ENCODE measurements around the gene SLC25A46. TPM values are rescaled to one million over a fixed set of nuclear protein-coding genes. Genes with fewer than 3 reads are reported as not detected.

SLC25A46 gene
- total and polyA plus RNA-seq, 3 donors from 2014 or later, result 38.4 to 42.9 (median 42.3) TPM

DNA sequence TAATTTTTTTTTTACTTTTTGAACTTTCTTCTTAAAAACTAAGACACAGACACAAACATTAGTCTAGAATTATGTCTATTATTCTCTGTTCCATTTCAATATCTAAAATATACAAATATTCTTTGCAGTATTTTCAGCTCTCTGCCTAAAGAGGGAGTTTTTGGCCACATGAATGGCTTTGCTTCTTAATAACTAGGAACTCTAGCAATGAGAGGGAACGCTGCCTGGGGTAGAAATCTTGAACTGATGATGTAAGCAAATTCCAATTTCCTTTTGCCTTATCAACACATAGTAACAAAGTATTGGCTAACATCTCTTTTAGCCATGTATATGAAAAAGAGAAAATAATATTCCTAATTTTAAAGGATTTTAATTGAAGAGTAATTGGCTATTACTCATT lies 51.9 kb downstream of the SLC25A46 start:
- DNase-seq, result no peak
- whole genome bisulfite sequencing, 2 donors, result 13 to 37% methylated on average over 1 of the region's 1 CpG
- no peaks in the 10 kb centered on the region for H3K27me3 ChIP-seq
- H3K27ac ChIP-seq, result no peak overlapping the region
- H3K36me3 ChIP-seq (ENCODE audit: low read depth, missing control alignments), result no peaks in the 10 kb centered on the region
- H3K4me1 ChIP-seq, result no peaks in the 10 kb centered on the region
- H3K9me3 ChIP-seq, result no peaks in the 10 kb centered on the region
- TF ChIP-seq CTCF (IDR thresholded peaks at IDR 0.05) (no peak), POLR2A (IDR thresholded peaks at IDR 0.05) (no peak)
- intact Hi-C loops (cut with DNase I; ENCODE audit: low total_unique reads), result no loop called here
- no peak overlapping the region for H3K4me3 ChIP-seq

- Histone ChIP-seq H3K9me3 (no peaks in the 10 kb centered on the region), H3K27me3 (no peaks in the 10 kb centered on the region), H3K27ac (no peak overlapping the region), H3K36me3 (ENCODE audit: low read depth, missing control alignments) (no peaks in the 10 kb centered on the region), H3K4me3 (no peak overlapping the region), H3K4me1 (no peaks in the 10 kb centered on the region)
- intact Hi-C loops (cut with DNase I; ENCODE audit: low total_unique reads), result no loop called here
- TF ChIP-seq CTCF (IDR thresholded peaks at IDR 0.05) (no peak), POLR2A (IDR thresholded peaks at IDR 0.05) (no peak)
- 63 to 73% methylated on average over 1 of the region's 1 CpG for WGBS, 2 donors
- no peak for DNase-seq
Measured at GRCh38 chr5:110802998-110803397, 64.2 kb downstream of the SLC25A46 start.

- no peaks in the 10 kb centered on the region for H3K4me1 ChIP-seq
Measured at GRCh38 chr5:110803467-110804326, 64.9 kb downstream of the SLC25A46 start.

DNA sequence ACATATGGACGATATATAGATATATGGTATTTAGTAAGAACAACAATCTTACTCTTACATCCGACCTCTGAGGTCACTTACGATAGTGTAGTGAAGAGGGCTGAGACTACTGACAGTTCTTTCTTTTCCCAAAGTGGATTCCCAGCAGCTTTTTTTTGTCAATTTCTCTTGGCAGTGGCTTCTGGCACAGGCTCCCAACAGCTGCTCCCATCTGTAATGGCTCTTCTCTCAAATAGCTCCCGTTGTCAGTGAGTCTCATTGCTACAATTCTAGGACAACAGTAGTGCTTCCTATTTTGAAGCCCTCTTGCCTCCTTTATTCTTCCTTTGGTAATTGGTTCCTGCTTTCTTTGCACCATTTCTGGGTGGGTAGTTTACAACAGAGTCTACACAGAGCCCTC lies 68.4 kb downstream of the SLC25A46 start:
- no peak for DNase-seq
- WGBS, 2 donors, result 41 to 52% methylated on average over 4 of the region's 4 CpGs

More at GRCh38 chr5:110803467-110804326, 64.9 kb downstream of the SLC25A46 start:
- intact Hi-C loops (cut with DNase I; ENCODE audit: low total_unique reads), result no loop called here
- Histone ChIP-seq H3K9me3 (no peaks in the 10 kb centered on the region), H3K27ac (no peak overlapping the region), H3K36me3 (ENCODE audit: low read depth, missing control alignments) (no peaks in the 10 kb centered on the region), H3K27me3 (no peaks in the 10 kb centered on the region), H3K4me3 (no peak overlapping the region)
- WGBS, 2 donors, result 73% methylated on average over 1 of the region's 1 CpG; no CpG with 5 or more reads in 1 of the 2 donors
- no peak for DNase-seq
- TF ChIP-seq CTCF (IDR thresholded peaks at IDR 0.05), result no peak

More for the DNA sequence above, 68.4 kb downstream of the SLC25A46 start:
- Histone ChIP-seq H3K4me3 (no peak overlapping the region), H3K27me3 (no peaks in the 10 kb centered on the region), H3K4me1 (no peaks in the 10 kb centered on the region), H3K9me3 (no peaks in the 10 kb centered on the region), H3K27ac (no peak overlapping the region), H3K36me3 (ENCODE audit: low read depth, missing control alignments) (no peaks in the 10 kb centered on the region)
- TF ChIP-seq CTCF (IDR thresholded peaks at IDR 0.05) (no peak), POLR2A (IDR thresholded peaks at IDR 0.05) (no peak)
- intact Hi-C loops (cut with DNase I; ENCODE audit: low total_unique reads), result no loop called here

Data from testis (tissue), 3 donors.